ENCODE data around the gene TEKT5. TPM values are rescaled to one million over a fixed set of nuclear protein-coding genes. Genes with fewer than 3 reads are reported as not detected.
"Not testable (repeated sequence)": the region's sequence is repeated elsewhere in the genome, so short reads cannot be mapped to it uniquely, and the experiment has no call there.

The TEKT5 gene
- polyA plus RNA-seq (ENCODE audit: low read depth in 6 of 6), result under 1 TPM in 2 of 6 donors, not detected in 4; 0.32 to 0.35 TPM

DNA sequence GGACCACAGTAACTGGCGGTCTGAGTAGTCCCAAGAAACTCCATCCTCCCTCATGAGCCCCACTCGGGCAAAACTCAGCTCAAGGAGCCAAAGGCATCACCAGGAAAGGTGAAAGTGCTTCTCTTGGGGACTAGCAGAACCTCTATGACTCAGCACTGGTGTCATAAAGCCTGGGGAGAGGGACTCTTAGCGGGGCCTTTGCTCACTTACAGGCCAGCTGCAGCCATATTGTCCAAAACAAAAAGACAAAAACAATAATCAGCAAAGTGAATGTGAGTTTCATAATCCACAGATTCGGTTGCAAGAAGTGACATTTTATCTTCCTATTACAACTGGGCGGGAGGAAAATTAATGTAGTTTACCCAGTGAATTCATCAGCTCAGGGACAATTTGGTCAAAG is at the start of gene TEKT5:
Gene TEKT5 (minus strand): TSS at position 101 of the 400 bp plus-strand sequence. CDS start 57 bp downstream, at position 44.
- Mint-ChIP-seq H3K9me3 (no peaks in the 10 kb centered on the region), H3K4me1 (peaks cover 0 to 6% (median 4%) of the 10 kb centered on the region in 3 donors)

DNA sequence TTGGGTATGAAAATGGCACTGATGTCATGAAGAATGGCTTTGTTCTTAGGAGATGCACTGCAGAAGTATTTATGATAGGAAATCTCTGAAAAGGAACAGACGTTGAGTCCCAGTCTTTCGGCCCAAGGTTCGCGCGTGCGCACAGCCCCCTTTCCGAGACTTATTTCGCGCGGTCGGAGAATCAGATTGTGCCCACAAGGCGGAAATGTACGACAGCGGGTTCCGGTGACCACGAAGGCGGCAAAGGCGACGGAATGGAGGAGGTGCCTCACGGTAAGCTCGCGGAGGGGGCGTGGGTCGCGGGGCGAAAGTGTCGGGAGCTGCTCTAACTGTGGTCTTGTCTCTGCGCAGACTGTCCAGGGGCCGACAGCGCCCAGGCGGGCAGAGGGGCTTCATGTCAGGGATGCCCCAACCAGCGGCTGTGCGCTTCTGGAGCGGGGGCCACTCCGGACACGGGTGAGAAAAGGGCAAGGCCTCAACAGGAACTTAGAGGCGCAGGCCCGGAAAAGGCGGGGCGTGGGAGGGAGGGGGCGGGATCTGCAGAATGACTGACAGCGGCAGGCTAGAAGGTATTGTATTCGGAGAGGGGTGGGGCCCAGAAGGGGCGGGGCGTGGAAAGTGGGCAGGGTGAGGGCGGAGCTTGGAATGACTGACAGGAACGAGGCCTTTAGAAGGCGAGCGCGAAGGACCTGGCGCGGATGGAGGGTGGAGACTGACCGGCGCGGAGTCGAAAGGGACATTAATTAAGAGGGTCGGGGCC is 49.1 kb upstream of the TEKT5 start, which contains the start of gene NUBP1:
Gene NUBP1 (plus strand): TSS at position 233 of the 760 bp plus-strand sequence. CDS start 22 bp downstream, at position 255.
- ATAC-seq (ENCODE audit: low read depth in 2 of 2) (peak; percentile 88 to 90), DNase-seq (peak; percentile 98)
- peaks cover 0 to 11% of the 10 kb centered on the region in 2 donors for H3K36me3 Mint-ChIP-seq
- H3K4me1 Mint-ChIP-seq, result peaks cover 47 to 66% (median 61%) of the 10 kb centered on the region in 3 donors
- no peaks in the 10 kb centered on the region for H3K27me3 Mint-ChIP-seq
- no peaks in the 10 kb centered on the region for H3K9me3 Mint-ChIP-seq
- peak within 1 kb of the TSS; percentile 98 to 100 (median 99) for H3K27ac Mint-ChIP-seq
- peak within 1 kb of the TSS; percentile 86 to 98 (median 96) for H3K4me3 Mint-ChIP-seq

More for the DNA sequence above, at the start of gene TEKT5:
- DNase-seq (no peak), ATAC-seq (ENCODE audit: low read depth in 2 of 2) (no peak)
- Mint-ChIP-seq H3K4me3 (no peak within 1 kb of the TSS), H3K27ac (no peak within 1 kb of the TSS), H3K36me3 (peaks cover 0 to 8% of the 10 kb centered on the region in 2 donors), H3K27me3 (peaks cover 0 to 25% (median 23%) of the 10 kb centered on the region in 3 donors)

DNA sequence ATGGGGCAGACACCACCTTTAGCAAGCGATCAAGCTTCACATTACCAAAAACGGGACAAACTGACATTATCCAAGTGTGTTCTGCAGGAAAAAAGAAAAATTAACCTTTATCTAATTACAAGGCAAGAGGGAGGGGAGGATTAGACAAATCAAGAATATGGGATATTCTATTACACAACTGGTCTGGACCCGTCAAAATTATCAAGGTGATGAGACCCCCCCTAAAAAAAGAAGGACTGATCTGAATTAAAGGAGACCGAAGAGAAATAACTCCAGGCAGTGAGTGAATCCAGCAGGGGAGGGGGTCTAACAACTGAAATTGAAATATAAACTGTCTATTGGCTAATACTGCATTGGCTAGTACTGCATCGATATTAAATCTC is 48.5 kb upstream of the TEKT5 start:
- ATAC-seq (ENCODE audit: low read depth in 2 of 2) (no peak), DNase-seq (no peak)
- Mint-ChIP-seq H3K27me3 (no peaks in the 10 kb centered on the region), H3K27ac (peak overlapping the region; percentile 98 to 100 (median 99)), H3K9me3 (no peaks in the 10 kb centered on the region), H3K4me1 (peaks cover 49 to 72% (median 61%) of the 10 kb centered on the region in 3 donors), H3K4me3 (peak overlapping the region; percentile 86 to 98 (median 96)), H3K36me3 (peaks cover 0 to 7% of the 10 kb centered on the region in 2 donors)

DNA sequence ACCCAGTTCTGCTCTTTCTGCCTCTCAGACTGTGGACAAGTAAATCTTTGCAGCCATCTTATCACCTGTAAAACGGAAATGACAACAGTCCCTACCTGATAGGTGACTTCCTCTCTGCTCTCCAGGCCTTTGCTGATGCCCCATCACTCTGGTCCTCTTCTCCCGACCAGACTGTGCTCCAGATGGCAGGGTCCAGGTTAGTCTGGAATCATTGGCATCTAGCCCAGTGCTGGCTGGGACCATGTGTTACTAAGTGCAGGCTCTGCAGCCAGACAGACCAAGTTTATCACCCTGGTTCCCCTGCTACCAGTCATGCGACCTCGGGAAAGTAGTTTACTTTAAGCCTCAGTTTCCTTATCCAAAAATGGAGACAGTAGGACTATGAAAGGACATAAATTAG is 47.1 kb upstream of the TEKT5 start:
- peak overlapping the region in 2 of 8 donors; percentile 9 to 25 for H3K4me3 Mint-ChIP-seq
- no peaks in the 10 kb centered on the region for H3K27me3 Mint-ChIP-seq
- no peaks in the 10 kb centered on the region for H3K9me3 Mint-ChIP-seq
- H3K27ac Mint-ChIP-seq, result no peak overlapping the region
- DNase-seq (no peak), ATAC-seq (ENCODE audit: low read depth in 2 of 2) (no peak)
- H3K36me3 Mint-ChIP-seq, result peaks cover 0 to 5% of the 10 kb centered on the region in 2 donors
- peaks cover 52 to 81% (median 64%) of the 10 kb centered on the region in 3 donors for H3K4me1 Mint-ChIP-seq

DNA sequence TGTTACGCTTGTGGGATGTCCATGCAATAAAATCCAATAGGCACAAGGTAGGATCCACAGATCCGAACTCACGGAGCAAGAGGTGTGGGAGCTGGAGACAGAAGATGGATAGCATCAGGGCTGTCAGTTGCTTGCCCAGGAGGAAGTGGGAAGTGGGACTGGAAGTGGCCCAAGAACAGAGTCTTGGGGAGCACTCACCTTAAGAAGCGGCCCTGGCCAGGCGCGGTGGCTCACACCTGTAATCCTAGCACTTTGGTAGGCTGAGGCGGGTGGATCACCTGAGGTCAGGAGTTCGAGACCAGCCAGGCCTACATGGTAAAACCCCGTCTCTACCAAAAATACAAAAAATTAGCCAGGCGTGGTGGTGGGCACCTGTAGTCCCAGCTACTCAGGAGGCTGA is 46.5 kb upstream of the TEKT5 start:
- DNase-seq, result not testable (repeated sequence)
- H3K4me1 Mint-ChIP-seq, result peaks cover 50 to 75% (median 58%) of the 10 kb centered on the region in 3 donors

DNA sequence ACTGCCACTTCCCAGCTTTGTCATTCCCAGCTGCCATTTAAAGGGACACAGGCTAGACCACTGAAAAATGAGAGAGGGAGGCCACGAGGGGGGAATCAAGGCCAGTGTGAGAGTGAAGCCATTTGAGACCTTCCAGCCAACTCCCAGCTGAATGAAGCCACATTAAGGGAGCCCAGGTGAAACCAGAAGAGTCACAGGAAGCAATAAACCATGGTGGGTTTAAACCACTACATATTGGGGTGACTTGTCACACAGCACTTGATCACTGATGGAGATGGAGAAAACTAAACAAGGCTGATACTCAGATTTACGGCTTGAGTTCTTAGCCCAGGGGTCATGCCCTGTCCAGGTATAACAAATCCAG is 46.1 kb upstream of the TEKT5 start:
- Mint-ChIP-seq H3K9me3 (no peaks in the 10 kb centered on the region), H3K4me1 (peaks cover 48 to 71% (median 54%) of the 10 kb centered on the region in 3 donors), H3K36me3 (peaks cover 0 to 3% of the 10 kb centered on the region in 2 donors), H3K27ac (peak overlapping the region in 1 of 6 donors; percentile 65), H3K27me3 (no peaks in the 10 kb centered on the region), H3K4me3 (peak overlapping the region in 2 of 8 donors; percentile 33 to 75)
- DNase-seq (no peak), ATAC-seq (ENCODE audit: low read depth in 2 of 2) (no peak)

More for the DNA sequence above, 46.5 kb upstream of the TEKT5 start:
- not testable (repeated sequence) for H3K9me3 Mint-ChIP-seq; ATAC-seq (ENCODE audit: low read depth in 2 of 2); H3K36me3 Mint-ChIP-seq; H3K27me3 Mint-ChIP-seq
- Mint-ChIP-seq H3K4me3 (peak overlapping the region in 3 of 8 donors; percentile 33 to 75 (median 61)), H3K27ac (peak overlapping the region in 2 of 6 donors; percentile 4 to 65)

DNA sequence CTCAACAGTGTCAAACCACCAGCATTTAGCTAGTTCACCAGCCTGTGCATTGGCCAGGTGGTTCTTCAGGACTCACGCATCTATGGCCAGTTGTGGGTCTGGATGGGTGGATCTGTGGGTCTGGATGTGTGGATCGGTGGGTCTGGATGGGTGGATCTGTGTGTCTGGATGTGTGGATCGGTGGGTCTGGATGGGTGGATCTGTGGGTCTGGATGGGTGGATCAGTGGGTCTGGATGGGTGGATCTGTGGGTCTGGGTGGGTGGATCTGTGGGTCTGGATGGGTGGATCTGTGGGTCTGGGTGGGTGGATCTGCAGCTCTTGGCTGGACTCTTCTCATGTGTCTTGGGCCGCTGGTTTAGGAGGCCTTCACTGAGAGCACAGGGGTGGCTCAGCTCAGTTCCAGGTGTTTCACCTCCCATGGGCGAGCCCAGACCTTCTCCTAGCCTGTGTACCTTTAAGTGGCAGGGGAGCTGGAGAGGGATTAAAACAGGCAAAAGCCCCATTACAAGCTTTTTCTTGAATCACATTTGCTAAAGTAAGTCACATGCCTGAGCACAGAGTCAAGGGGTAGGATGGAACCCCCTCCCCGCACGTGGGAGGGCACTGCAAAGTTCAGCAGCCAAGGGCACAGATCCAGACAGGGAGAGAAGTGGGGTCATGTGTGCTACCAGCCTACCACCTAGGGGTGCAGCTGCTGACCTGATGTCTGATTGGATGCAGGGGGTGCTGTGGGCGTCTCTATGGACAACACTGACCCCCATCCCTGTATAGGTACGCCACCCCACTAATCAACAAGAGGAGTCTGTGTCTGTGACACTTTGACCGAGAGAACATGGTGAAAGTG is 45.5 kb upstream of the TEKT5 start:
- Mint-ChIP-seq H3K9me3 (no peaks in the 10 kb centered on the region), H3K36me3 (no peaks in the 10 kb centered on the region), H3K27me3 (no peaks in the 10 kb centered on the region), H3K4me3 (peak overlapping the region in 2 of 8 donors; percentile 21 to 75), H3K4me1 (peaks cover 42 to 65% (median 48%) of the 10 kb centered on the region in 3 donors), H3K27ac (peak overlapping the region in 4 of 6 donors; percentile 29 to 64 (median 43))
- no peak for ATAC-seq (ENCODE audit: low read depth in 2 of 2)
- DNase-seq, result no peak

DNA sequence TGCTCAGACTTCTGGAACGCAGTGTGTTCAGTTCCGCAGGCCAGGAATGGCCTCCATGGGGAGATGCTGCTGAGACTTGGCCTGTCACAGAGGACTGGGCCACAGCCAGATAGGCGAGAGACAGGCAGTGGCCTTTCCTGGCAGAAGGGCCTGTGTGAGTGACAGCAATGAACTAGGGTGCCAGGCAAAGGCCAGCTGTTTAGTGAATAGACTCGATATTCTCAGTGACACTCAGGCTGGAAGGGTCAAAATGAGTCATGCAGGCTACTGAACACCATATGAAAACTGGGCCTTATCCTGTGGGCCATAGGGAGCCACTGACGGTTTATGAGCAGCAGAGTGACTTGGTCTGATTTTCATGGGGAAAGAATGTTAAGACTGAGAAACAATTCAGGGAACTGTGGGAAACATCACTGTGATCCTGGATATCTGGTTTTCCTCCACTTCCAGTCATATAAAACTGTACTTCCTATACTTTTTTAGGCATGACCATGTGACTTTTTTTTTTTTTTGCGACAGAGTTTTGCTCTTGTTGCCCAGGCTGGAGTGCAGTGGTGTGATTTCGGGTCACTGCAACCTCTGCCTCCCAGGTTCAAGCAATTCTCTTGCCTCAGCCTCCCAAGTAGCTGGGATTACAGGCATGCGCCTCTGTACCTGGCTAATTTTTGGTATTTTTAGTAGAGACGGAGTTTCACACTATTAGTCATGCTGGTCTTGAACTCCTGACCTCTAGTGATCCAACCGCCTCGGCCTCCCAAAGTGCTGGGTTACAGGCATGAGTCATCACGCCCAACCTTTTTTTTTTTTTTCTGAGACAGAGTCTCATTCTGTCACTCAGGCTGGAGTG is 43.7 kb upstream of the TEKT5 start:
- no peak for ATAC-seq (ENCODE audit: low read depth in 2 of 2)
- DNase-seq, result no peak
- H3K4me3 Mint-ChIP-seq, result peak overlapping the region in 4 of 8 donors; percentile 47 to 75 (median 59)
- peaks cover 0 to under 1% (median under 1%) of the 10 kb centered on the region in 7 donors for H3K9me3 Mint-ChIP-seq
- peaks cover 0 to 2% of the 10 kb centered on the region in 2 donors for H3K36me3 Mint-ChIP-seq
- no peaks in the 10 kb centered on the region for H3K27me3 Mint-ChIP-seq
- H3K27ac Mint-ChIP-seq, result peak overlapping the region in 3 of 6 donors; percentile 69 to 85 (median 82)
- peaks cover 29 to 48% (median 38%) of the 10 kb centered on the region in 3 donors for H3K4me1 Mint-ChIP-seq

DNA sequence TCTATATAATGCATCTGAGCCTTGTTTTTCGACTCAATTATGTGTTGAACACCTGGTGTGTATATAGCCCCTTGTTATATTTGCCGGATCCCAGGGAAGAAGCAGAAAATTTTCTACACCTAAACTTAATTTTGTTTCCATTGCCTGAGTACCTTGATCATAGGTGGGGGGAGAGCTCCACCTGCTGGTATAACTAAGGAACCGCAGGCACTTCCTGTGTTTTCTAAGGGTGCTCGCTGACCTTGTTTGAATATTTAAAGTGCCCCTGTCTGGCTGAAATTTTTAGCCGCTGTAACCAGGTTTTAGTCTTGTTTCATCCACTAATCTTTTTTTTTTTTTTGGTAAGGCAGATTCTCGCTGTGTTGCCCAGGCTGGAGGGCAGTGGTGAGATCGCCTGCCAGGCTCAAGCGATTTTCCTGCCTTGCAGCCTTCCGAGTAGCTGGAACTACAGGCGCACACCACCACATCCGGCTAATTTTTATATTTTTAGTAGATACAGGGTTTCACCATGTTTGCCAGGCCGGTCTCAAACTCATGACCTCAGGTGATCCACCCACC is 42.4 kb upstream of the TEKT5 start:
- H3K4me3 Mint-ChIP-seq, result peak overlapping the region; percentile 6 to 86 (median 76)
- no peaks in the 10 kb centered on the region for H3K27me3 Mint-ChIP-seq
- H3K9me3 Mint-ChIP-seq, result peaks cover 0 to 5% (median 4%) of the 10 kb centered on the region in 7 donors

DNA sequence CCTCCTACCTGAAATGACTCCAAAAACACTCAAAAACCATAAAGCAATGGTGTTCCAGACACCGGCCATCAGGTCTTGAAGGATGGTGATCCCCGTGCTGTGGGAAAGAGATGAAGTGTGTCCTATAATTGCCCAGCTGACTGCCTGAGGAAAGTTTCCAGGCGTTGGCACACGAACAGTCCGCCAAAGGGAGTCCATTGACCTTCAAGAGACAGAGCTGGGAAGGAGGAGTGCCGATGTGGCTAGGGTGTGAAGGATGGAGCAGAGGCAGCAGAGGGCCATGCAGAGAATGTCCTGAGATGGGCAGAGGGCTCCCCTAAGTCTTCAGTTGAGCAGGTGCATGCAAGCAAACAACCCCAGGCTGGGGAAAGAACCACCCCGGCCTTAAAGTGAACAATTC is 37.1 kb upstream of the TEKT5 start:
- ATAC-seq (ENCODE audit: low read depth in 2 of 2), result no peak
- Mint-ChIP-seq H3K27me3 (no peaks in the 10 kb centered on the region), H3K36me3 (peaks cover 0 to 7% of the 10 kb centered on the region in 2 donors), H3K4me1 (no peaks in the 10 kb centered on the region), H3K9me3 (peaks cover 0 to 5% (median 4%) of the 10 kb centered on the region in 7 donors), H3K4me3 (no peak overlapping the region), H3K27ac (no peak overlapping the region)
- no peak for DNase-seq

More for the DNA sequence above, 42.4 kb upstream of the TEKT5 start:
- ATAC-seq (ENCODE audit: low read depth in 2 of 2) (peak; percentile 88 to 93), DNase-seq (peak; percentile 75)
- Mint-ChIP-seq H3K36me3 (peaks cover 0 to 7% of the 10 kb centered on the region in 2 donors), H3K27ac (peak overlapping the region; percentile 56 to 95 (median 74)), H3K4me1 (peaks cover 24 to 43% (median 32%) of the 10 kb centered on the region in 3 donors)

DNA sequence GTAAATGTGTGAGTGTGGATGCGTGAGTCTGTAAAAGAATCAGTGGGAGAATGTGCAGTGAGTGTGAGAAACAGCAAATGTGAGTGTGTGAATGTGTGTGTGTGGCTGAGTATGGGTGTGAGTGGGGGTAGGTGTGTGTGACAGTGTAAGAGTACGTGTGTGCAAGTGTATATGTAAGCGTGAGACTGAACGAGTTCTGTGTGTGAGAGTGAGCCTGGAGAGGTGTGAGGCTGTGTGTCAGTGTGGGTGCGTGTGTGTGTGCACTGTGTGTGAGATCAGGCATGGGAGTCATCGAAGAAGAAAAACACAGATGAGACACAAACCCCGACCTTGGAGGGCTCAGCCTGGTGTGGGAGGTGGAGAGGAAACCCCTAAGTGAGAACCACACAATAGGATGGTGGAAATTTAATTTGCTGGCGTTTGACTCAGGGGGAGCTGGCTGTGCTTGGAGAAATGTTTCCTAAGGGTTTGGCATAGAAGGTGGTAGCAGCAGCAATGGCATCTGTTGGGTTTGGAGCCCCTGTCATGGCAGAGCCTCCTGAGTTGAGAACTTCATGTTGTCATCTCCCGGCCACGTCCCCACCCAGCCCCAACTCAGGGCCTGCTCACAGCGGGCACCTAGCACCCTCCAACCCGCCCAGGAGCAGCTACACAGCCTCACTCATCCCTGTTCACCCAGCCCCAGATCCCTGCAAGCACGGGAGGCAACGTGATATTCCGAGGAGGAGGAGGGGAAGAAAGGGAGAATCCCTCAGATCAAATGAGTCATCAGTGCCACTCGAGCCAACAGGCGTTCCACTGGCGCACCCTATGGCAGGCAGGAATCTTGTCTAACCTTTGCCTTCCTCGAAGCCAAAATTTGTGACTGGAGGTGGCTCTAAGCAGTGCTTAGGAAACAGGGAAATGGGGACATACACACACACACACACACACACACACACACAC is 34.6 kb upstream of the TEKT5 start:
- DNase-seq (no peak), ATAC-seq (ENCODE audit: low read depth in 2 of 2) (no peak)
- H3K4me1 Mint-ChIP-seq, result no peaks in the 10 kb centered on the region
- H3K27ac Mint-ChIP-seq, result peak overlapping the region in 1 of 6 donors; percentile 32
- H3K36me3 Mint-ChIP-seq, result peaks cover 0 to 7% of the 10 kb centered on the region in 2 donors
- H3K9me3 Mint-ChIP-seq, result peaks cover 0 to 5% (median 4%) of the 10 kb centered on the region in 7 donors
- no peak overlapping the region for H3K4me3 Mint-ChIP-seq
- no peaks in the 10 kb centered on the region for H3K27me3 Mint-ChIP-seq
